ENCODE results near the gene PDGFB.

PDGFB gene

GRCh38 chr22:39243439-39244135 is 1.2 kb downstream of the PDGFB start:
- no peaks in the 10 kb centered on the region for H3K36me3 ChIP-seq
- peaks cover 27% of the 10 kb centered on the region for H3K27me3 ChIP-seq (ENCODE audit: insufficient read depth, low read depth, severe bottlenecking)
- no peak for DNase-seq
- H3K4me3 ChIP-seq (ENCODE audit: low read depth, low read length) = peak overlapping the region; percentile 52
- no peak for TF ChIP-seq CTCF (IDR thresholded peaks at IDR 0.05; ENCODE audit: low read depth, low read length)
- no peak overlapping the region for H3K27ac ChIP-seq
- no peaks in the 10 kb centered on the region for H3K9me3 ChIP-seq (ENCODE audit: severe bottlenecking)

GRCh38 chr22:39242595-39243438 is 2.0 kb downstream of the PDGFB start:
- DNase-seq = peak; percentile 26
- H3K36me3 ChIP-seq = no peaks in the 10 kb centered on the region
- H3K9me3 ChIP-seq (ENCODE audit: severe bottlenecking) = no peaks in the 10 kb centered on the region
- H3K4me3 ChIP-seq (ENCODE audit: low read depth, low read length) = peak overlapping the region; percentile 52
- no peak overlapping the region for H3K27ac ChIP-seq
- peaks cover 27% of the 10 kb centered on the region for H3K27me3 ChIP-seq (ENCODE audit: insufficient read depth, low read depth, severe bottlenecking)
- no peak for TF ChIP-seq CTCF (IDR thresholded peaks at IDR 0.05; ENCODE audit: low read depth, low read length)

GRCh38 chr22:39241794-39242594 is 2.8 kb downstream of the PDGFB start:
- H3K27me3 ChIP-seq (ENCODE audit: insufficient read depth, low read depth, severe bottlenecking) = peaks cover 27% of the 10 kb centered on the region
- H3K36me3 ChIP-seq = no peaks in the 10 kb centered on the region
- no peak overlapping the region for H3K27ac ChIP-seq
- no peaks in the 10 kb centered on the region for H3K9me3 ChIP-seq (ENCODE audit: severe bottlenecking)
- no peak for TF ChIP-seq CTCF (IDR thresholded peaks at IDR 0.05; ENCODE audit: low read depth, low read length)
- no peak for DNase-seq
- no peak overlapping the region for H3K4me3 ChIP-seq (ENCODE audit: low read depth, low read length)

- TF ChIP-seq CTCF (IDR thresholded peaks at IDR 0.05; ENCODE audit: low read depth, low read length) = no peak
- Histone ChIP-seq H3K36me3 (no peaks in the 10 kb centered on the region), H3K9me3 (ENCODE audit: severe bottlenecking) (no peaks in the 10 kb centered on the region), H3K4me3 (ENCODE audit: low read depth, low read length) (no peak overlapping the region), H3K27ac (no peak overlapping the region), H3K27me3 (ENCODE audit: insufficient read depth, low read depth, severe bottlenecking) (peaks cover 25% of the 10 kb centered on the region)
- peak; percentile 45 for DNase-seq
These were observed 3.7 kb downstream of the PDGFB start for GRCh38 chr22:39240831-39241793.
